Activated CD8-positive, alpha-beta memory T cell treated with anti-CD3 and anti-CD28 coated beads for 48 hours (primary cell): Measurements from ENCODE around the gene CEP162.
"Not testable (repeated sequence)": the region's sequence is repeated elsewhere in the genome, so short reads cannot be mapped to it uniquely, and the experiment has no call there.

ENCODE experiments used
- DNase-seq, 3 experiments: peaks; one replicate each; pipeline ENCODE4 v3.0.0-alpha.2; 2020; ENCODE audit warnings: low read depth in 2 of 3, low spot score in 2 of 3

Gene CEP162

GRCh38 chr6:84227434-84228197, at the start of gene CEP162:
Gene CEP162, minus strand, starts transcription at chr6:84227643. Its CDS starts 1,250 bp downstream, at chr6:84226393.
- DNase-seq, result peak; percentile 68 to 73 (median 71)

- no peak for DNase-seq
Measured at GRCh38 chr6:84274856-84275255, 47.4 kb upstream of the CEP162 start.

- no peak for DNase-seq
Measured at GRCh38 chr6:84273048-84273809, 45.8 kb upstream of the CEP162 start.

GRCh38 chr6:84272298-84272697, 44.9 kb upstream of the CEP162 start:
- DNase-seq, result no peak

- no peak for DNase-seq
Measured at GRCh38 chr6:84271061-84271716, 43.7 kb upstream of the CEP162 start.

- no peak for DNase-seq
Measured at GRCh38 chr6:84269947-84270733, 42.7 kb upstream of the CEP162 start.

- no peak for DNase-seq
Measured at GRCh38 chr6:84268781-84269180, 41.3 kb upstream of the CEP162 start.

- DNase-seq, result no peak
Measured at GRCh38 chr6:84263557-84263956, 36.1 kb upstream of the CEP162 start.

- no peak for DNase-seq
Measured at GRCh38 chr6:84260926-84261325, 33.5 kb upstream of the CEP162 start.

GRCh38 chr6:84260196-84260595, 32.8 kb upstream of the CEP162 start:
- DNase-seq, result no peak

- DNase-seq, result no peak
Measured at GRCh38 chr6:84258866-84259265, 31.4 kb upstream of the CEP162 start.

GRCh38 chr6:84258268-84258667, 30.8 kb upstream of the CEP162 start:
- no peak for DNase-seq

- no peak for DNase-seq
Measured at GRCh38 chr6:84255641-84256040, 28.2 kb upstream of the CEP162 start.

GRCh38 chr6:84253380-84253779, 25.9 kb upstream of the CEP162 start:
- DNase-seq, result no peak

GRCh38 chr6:84251891-84252539, 24.6 kb upstream of the CEP162 start:
- no peak for DNase-seq

- no peak for DNase-seq
Measured at GRCh38 chr6:84249724-84250123, 22.3 kb upstream of the CEP162 start.

- DNase-seq, result not testable (repeated sequence)
Measured at GRCh38 chr6:84244416-84245081, 17.1 kb upstream of the CEP162 start.

- DNase-seq, result no peak
Measured at GRCh38 chr6:84243240-84243639, 15.8 kb upstream of the CEP162 start.

GRCh38 chr6:84242265-84242664, 14.8 kb upstream of the CEP162 start:
- DNase-seq, result no peak

GRCh38 chr6:84228198-84228543, 728 bp upstream of the CEP162 start:
- no peak for DNase-seq
